Kidney epithelial cell (primary cell): ENCODE measurements around the gene XRRA1. TPM values are rescaled to one million over a fixed set of nuclear protein-coding genes. Genes with fewer than 3 reads are reported as not detected.

Experiments
- DNase-seq: peaks from one replicate; pipeline ENCODE4 v3.0.0-alpha.2; 2010; ENCODE audit warnings: low read depth
- H3K27me3 ChIP-seq: 2 replicates; pipeline ENCODE4 v1.6.0; 2011; ENCODE audit warnings: low read length; ENCODE audit not compliant: control insufficient read depth, insufficient read depth
- H3K36me3 ChIP-seq: 2 replicates; pipeline ENCODE4 v1.5.1; 2011; ENCODE audit warnings: low read length; ENCODE audit not compliant: control insufficient read depth, insufficient read depth
- H3K4me3 ChIP-seq: 2 replicates; pipeline ENCODE4 v1.5.1; 2011; ENCODE audit warnings: low read depth, mild to moderate bottlenecking, control low read depth, low read length
- total RNA-seq: library from RNA; depleted of rRNA; stranded (reverse); fragments of >200 nt; gene quantifications from 2 replicates; pipeline ENCODE4 v1.2.3, GENCODE V29; 2015
- TF ChIP-seq, protein P1 (sequence below): IDR thresholded peaks from 2 replicates; pipeline ENCODE4 v1.5.1; 2011; ENCODE audit warnings: mild to moderate bottlenecking, moderate library complexity, low read length, control low read depth, inconsistent platforms; ENCODE audit not compliant: insufficient read depth, poor library complexity, severe bottlenecking

XRRA1 gene
- total RNA-seq, 1 donor from 2014 or later: 3.2 TPM

DNA sequence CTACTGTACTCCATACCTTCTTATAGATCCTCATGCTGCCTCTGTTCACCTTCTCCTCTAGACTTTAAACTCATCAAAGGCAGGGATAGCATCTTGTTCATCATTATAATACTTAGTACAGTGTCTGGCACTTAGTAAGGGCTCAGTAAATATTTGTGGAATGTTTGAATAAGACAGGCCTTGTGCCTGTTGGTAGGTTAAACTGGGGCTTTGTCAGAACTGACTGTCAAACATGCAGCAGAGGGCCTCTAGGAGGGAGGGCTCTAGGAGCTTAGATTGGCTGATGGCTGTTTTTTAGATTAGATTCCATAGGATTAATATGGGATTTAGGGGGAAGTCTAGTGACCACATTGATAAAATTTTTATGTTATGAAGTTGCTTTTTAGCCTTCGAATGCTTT is 129.5 kb downstream of the XRRA1 start:
- no peaks in the 10 kb centered on the region for H3K27me3 ChIP-seq
- H3K4me3 ChIP-seq: no peak overlapping the region
- no peaks in the 10 kb centered on the region for H3K36me3 ChIP-seq
- no peak for DNase-seq
- TF ChIP-seq, protein P1, sequence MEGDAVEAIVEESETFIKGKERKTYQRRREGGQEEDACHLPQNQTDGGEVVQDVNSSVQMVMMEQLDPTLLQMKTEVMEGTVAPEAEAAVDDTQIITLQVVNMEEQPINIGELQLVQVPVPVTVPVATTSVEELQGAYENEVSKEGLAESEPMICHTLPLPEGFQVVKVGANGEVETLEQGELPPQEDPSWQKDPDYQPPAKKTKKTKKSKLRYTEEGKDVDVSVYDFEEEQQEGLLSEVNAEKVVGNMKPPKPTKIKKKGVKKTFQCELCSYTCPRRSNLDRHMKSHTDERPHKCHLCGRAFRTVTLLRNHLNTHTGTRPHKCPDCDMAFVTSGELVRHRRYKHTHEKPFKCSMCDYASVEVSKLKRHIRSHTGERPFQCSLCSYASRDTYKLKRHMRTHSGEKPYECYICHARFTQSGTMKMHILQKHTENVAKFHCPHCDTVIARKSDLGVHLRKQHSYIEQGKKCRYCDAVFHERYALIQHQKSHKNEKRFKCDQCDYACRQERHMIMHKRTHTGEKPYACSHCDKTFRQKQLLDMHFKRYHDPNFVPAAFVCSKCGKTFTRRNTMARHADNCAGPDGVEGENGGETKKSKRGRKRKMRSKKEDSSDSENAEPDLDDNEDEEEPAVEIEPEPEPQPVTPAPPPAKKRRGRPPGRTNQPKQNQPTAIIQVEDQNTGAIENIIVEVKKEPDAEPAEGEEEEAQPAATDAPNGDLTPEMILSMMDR: no peak

DNA sequence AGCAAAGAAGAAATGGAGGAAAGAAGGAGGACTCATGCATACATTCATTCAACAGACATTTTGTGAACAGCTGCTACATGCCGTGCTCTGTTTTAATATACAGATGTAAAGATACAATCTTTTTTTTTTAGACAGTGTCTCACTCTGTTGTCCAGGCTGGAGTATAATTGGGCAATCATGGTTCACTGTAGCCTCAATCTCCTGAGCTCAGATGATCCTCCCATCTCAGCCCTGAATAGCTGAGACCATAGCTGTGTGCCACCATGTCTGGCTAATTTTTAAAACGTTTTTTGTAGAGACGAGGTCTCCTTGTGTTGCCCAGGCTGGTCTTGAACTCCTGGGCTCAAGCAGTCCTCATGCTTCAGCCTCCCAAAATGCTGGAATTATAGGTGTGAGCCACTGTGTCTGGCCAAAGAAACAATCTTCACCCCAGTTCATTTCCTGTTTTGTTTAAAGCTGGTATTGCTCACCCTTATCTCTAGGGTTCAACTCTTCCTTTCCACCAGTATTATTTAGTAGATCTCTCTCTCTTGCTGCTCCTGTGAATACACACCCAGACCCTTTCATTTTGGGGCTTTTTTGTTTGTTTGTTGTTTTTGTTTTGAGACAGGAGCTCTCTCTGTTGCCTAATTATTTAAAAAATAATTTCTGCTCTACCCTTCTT is 130.5 kb downstream of the XRRA1 start:
- Histone ChIP-seq H3K27me3 (no peaks in the 10 kb centered on the region), H3K36me3 (no peaks in the 10 kb centered on the region), H3K4me3 (no peak overlapping the region)
- DNase-seq: no peak
- TF ChIP-seq, protein P1: no peak

DNA sequence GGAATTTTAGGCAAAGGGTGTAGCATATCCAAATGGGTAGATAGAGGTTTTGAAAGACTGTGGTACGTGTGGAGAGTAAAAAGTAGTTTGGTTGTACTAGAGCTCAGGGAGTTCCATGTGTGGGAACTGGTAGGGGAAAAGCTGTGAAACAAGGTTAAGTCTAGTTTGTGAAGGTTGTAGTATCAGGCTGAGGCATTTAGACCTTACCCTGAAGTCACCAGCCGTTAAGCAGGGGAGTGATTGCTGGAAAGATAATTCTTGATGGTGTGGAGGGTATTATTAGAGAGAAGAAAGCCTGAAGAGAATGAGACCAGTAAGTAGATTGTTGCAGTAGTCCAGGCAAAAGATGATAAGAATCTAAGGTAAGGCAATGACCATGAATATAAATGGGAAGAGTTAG is 132.2 kb downstream of the XRRA1 start:
- no peaks in the 10 kb centered on the region for H3K36me3 ChIP-seq
- H3K4me3 ChIP-seq: no peak overlapping the region
- no peaks in the 10 kb centered on the region for H3K27me3 ChIP-seq
- DNase-seq: no peak
- TF ChIP-seq, protein P1: no peak

DNA sequence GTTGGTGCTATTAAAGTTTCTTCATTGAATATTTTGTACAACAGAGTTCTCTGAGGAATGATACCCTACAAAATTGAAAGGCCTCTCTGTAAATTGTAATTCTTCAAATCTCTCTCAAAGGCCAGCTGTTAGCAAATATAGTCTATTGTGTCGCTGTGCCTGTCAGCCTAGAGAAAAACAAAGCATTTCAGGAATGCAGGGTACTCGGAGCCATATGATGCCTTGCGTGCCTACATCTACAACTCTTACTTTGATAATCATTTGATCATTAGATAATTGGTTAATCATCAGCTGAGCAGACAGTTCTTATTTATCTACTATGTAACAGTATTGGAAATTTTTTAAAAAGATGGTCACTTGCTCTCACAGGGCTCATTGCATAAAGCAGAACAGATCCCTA is 132.9 kb downstream of the XRRA1 start:
- DNase-seq: no peak
- Histone ChIP-seq H3K36me3 (no peaks in the 10 kb centered on the region), H3K27me3 (no peaks in the 10 kb centered on the region), H3K4me3 (no peak overlapping the region)
- TF ChIP-seq, protein P1: no peak

DNA sequence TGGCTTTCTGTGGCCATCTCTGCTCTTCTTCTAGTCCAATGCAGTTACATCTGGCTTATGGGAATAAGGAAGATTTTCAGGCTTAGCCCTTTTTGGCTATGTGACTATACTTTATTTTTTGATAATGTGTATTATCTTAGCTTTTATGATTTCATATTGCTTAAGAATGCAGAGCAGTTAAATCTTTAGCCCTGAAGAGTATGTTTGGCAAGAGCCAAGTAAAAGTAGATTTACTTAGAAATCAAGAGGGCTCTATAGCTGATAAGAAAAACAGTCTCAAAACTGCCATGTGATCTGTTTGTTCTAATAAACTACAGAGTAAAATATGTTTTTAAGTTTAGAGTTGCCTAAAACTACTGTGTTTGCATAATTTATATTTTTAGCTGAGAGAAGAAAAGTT is 139.1 kb downstream of the XRRA1 start:
- no peak for DNase-seq
- Histone ChIP-seq H3K4me3 (no peak overlapping the region), H3K36me3 (no peaks in the 10 kb centered on the region), H3K27me3 (no peaks in the 10 kb centered on the region)
- TF ChIP-seq, protein P1: no peak

DNA sequence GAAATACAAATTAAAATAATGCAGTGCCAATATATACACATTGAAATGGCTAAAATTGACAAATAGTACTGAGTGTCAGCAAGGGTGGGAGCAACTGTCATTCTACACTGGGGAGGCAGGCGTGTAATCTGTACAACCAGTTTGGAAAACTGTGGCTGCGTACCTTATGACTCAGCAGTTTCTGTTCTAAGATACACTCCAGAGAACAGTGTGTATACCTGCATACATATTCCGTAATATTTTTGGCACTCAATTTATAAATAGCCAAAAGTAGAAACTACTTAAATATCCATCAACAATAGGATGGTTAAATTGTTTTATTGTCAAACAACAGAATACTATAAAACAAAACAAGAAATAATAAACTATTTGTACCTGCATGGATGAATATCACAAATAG is 142.6 kb downstream of the XRRA1 start:
- Histone ChIP-seq H3K4me3 (no peak overlapping the region), H3K36me3 (no peaks in the 10 kb centered on the region), H3K27me3 (no peaks in the 10 kb centered on the region)
- no peak for DNase-seq
- TF ChIP-seq, protein P1: no peak
